Esophagus mucosa (tissue), 1 donor: ENCODE results near the gene SLC12A7. TPM values are rescaled to one million over a fixed set of nuclear protein-coding genes. Genes with fewer than 3 reads are reported as not detected.
A peak's percentile ranks its signal among the peaks of the same experiment; 100 is the strongest.
"Not testable (repeated sequence)": the region's sequence is repeated elsewhere in the genome, so short reads cannot be mapped to it uniquely, and the experiment has no call there.

Experiments
- ATAC-seq: fragments of 200-7000 bp; cut with Tn5 transposase; one replicate; pipeline ENCODE4 v1.9.1; 2020
- total RNA-seq: library from RNA; stranded (reverse); gene quantifications from one replicate; pipeline ENCODE4 v1.2.4, GENCODE V29; 2023
- donor health status: DM: yes; HTN: yes; CAD: no.

SLC12A7 gene
- total RNA-seq, 1 donor from 2014 or later = 3.0 TPM

DNA sequence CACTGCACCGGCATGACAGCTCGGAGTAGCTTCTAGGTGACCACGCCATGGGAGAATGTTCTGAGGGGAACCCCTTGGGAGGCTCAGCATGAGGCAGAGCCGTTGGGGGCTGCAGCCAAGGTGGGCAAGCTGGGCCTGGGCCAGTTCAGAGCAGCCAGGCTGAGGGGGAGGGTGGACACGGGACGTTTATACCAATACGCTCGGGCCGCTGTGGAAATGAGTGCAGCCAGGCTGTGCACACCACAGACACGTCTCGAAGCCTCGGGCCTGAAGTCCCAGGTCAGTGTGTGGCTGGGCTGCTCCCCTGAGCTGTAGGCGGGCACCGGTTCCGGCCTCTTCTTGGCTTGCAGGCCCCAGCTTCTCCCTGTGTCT is 28.9 kb upstream of the SLC12A7 start:
- ATAC-seq = no peak

DNA sequence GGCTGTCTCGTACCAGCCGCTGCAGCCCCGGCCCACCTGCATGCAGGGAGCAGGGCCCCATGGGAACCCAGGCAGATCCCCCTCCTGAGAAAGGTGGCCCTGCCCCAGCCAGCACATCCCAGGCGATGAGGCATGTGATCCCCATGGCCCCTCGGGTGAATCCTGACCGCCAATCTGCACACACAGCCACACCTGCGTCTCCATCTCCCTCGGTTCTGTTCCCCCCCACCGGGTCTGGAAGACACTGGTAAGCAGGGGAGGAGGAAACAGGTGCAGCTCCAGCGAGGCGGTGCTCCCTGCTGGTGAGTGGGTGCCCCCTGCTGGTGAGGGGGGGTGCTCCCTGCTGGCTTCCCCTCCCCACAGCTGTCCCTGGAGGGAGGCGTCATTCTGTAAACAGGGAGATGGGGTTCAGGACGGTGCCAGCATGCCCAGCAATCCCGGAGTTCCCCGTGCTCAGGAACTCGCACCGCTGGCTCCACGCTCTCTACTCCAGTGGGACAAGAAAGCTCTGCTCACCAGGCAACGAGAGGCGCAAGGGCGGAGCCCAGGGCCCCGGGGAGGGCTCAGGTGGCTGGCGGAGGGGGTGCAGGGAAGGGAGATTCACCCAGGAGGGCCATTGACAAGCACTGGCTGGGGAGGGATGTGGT is 28.4 kb upstream of the SLC12A7 start:
- peak; percentile 80 for ATAC-seq

DNA sequence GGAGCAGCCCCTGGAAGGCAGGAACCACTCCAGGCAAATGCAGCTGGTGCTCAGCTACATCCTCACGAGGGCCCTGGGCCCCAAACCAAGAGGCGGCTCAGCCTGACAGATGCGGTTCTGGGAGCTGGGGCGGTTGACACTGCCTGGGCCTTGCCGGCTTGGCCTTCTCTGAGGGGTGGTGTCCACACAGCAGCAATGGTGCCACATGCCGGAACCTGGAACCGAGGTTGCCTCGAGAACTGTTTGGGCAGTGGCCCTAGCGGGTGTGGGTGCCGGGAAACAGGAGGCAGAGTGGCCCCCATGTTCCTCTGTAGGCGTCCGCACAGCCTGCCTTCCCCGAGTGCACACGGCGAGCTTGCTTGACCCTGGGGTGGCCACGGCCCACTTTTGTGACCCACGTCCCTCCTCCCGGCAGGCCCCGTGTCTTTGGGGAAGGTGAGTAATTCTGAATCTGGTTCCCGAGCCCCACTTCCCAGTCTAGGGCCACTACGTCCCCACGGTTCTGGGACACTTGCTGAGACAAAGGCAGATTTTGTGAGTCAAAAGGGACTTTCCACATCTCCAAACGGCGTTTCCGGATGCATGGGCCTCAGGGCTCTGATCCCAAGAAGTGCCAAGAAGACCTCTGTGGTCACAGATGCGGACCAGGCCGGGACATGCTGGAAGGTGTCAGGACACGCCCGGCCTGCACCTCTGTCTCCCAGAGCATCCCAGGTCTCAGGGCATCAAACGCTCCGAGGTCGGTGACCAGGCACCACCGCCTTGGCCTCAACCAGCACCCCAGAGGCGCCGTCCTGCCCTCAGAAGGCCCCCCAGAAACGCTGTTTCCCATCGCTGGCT is 27.7 kb upstream of the SLC12A7 start:
- peak; percentile 45 for ATAC-seq

DNA sequence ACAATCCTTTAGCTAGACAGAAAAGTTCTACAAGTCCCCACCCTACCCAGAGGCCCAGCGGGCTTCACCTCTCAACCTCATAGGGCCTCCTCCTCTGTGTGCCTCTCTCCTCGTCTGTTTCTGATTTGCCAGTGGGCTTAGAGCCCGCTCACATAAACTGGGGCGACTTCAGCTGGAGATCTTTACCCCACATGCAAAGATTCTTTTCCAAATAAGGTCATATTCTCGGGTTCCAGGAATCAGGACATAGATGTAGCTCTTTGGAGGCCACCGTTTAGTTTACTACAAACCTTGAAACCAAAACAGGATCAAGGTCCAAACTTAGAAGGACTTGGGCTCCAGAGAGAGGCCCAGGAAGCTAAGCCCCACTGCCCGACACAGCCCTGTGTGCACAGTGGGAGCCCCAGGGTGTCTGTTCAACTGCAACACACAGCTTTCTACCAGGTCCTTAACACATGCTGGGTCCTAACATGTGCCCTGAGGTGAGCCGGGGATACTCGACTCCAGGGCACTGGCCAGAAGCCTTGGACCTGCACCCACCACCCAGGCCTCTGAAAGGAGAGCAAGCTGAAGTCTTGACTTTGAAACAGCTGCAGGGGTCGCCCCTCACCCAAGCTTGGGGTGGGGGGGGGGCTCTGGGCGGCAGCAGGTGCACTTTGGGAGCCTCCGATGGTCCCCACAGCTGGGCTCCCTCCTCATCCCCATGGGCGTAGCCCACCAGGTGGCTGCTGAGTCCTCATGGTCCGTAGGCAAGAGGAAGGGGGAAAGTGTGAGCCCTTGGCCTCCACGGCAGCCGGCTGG is 26.8 kb upstream of the SLC12A7 start:
- ATAC-seq = no peak

DNA sequence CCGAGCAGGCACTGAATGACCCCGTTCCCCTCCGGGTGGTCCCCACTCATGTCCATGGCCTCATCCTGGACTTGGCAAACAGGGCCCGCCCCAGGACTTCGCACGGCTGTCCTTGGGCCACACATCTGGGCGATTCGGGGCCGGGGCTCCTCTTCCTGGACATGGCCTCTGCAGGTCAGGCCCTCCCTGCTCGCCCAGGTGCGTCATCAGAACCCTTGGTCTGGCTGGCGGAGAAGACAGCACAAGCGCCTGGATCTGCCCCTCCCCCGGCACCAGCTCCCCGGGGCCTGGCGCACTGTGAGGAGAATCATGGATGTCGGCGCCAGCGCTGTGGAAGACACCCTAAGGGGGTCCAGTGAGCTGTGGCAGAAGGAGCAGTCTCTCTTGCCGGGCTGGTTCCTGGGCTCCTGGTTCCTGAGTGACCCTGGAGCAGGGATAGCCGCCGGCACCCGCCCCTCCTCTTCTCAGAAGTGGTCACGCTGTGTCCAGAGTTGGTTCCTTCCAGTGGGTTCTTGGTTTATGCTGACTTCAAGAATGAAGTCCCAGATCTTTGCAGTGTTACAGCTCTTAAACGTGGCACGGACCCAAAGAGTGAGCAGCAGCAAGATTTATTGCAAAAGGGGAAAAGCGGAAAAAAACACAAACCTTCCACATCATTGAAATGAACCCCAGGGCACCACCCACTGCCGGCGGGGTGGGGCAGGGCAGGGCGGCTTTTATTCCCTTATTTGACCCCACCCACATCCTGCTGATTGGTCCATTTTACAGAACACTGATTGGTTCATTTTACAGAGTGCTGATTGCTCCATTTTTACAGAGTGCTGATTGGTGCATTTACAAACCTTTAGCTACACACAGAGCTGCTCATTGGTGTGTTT is 25.9 kb upstream of the SLC12A7 start:
- ATAC-seq = no peak

DNA sequence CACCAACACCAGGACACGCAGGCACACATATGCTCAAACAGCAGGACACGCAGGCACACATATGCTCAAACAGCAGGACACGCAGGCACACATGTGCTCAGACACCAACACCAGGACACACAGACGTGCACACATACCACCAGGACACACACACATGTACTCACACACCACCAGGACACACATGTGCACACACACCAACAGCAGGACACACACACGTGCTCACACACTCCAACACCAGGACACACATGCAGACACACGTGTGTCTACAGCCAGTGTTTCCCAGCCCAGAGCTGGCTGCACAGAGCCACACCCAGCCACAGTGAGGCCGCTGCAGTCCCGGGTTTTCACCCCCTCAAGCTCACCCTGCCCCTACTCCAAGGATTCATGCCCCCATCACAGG is 25.0 kb upstream of the SLC12A7 start:
- ATAC-seq = no peak

DNA sequence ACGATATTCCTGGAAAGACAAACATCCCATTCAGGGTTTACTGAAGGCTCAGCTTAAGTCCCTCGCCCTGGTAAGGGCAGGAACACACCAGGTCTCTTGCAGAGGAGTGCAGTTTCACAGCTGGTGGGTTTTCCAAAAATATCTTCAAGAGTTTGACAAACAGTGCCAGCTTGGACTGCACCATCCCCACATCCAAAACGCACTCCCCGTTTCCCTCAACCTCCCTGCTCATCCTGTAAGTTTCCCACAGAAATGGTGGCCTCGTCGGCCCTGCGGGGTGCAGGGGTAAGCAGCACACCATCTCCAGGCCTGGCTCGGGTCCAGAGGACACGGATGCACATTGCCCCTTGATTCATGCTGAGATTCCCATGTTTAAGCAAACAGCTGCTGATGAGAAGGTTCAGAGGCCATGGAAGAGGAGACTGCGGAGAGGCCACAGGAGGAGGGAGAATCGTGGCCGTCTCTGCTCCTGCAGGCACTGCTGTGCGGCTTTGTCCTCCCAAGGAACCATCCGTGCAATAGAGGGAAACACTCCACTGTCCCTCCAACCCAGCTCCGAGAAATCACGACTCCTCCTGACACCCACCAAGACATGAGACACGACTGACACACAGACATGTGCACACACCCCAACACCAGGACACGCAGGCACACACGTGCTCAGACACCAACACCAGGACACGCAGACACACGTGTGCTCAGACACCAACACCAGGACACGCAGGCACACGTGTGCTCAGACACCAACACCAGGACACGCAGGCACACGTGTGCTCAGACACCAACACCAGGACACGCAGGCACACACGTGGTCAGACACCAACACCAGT is 24.0 kb upstream of the SLC12A7 start:
- ATAC-seq = no peak

DNA sequence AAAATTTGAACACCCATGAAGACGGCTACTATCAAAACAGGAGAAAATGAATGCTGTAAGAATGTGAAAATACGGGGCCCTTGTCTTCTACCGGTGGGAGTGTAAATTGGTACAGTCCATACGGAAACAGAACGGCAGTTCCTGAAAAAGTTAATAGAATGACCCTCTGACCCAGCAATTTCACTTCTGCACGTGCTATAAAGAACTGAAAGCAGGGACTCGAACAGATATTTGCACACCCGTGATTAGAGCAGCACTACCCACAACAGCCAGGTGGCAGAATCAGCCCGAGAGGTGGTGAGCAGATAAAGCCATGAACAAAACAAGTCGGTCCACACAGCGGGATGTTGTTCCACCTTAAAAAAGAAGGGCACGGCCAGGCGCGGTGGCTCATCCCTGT is 22.6 kb upstream of the SLC12A7 start:
- ATAC-seq = no peak

DNA sequence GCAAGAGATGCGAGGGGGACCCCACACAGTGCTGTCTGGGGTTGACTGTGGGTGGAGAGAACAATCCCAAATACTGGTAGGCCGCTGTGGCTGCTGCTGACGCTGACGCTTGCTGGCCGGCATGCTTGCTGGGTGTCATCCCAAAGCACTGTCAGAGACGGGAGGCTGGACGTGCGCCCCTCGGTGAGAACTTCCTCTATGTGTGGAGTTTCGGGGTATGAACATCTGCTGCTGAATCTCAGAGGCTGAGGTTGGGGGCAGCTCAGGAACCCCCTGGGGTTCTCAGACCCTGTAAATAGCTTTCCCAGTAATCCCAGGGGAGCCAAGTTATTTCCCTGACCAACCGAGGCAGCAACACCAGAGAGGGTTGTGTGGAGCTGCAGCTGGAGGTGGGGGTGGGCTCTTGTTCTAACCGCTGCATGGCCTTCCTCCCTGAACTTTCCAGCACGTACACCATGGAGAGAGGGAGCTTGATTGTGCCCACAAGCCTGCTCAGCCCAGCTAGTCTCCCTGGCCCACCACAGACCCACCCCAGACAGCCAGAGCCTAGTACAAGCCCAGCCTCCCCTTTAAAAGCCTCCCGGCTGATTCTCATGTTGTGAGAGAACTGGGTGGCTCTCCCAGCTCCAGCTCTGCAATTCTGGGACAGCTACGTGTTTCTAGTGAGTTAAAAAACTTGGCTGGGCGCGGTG is 21.8 kb upstream of the SLC12A7 start:
- no peak for ATAC-seq

DNA sequence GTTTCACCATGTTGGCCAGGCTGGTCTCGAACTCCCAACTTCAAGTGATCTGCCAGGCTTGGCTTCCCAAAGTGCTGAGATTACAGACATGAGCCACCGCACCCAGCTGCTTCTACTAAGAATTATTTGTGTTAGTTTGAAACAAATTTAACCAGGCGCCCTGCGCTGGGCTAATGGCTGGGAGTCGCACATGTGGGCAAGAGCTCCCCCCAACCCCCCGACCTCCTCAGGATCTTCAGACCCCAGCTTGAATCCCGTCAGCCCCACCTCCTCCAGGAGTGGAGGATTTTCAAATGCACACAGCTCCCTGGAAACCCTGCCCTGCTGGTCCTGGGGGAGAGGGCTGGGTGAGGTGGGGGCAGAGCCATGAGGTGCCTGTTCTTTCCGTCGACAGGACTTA is 21.2 kb upstream of the SLC12A7 start:
- no peak for ATAC-seq

DNA sequence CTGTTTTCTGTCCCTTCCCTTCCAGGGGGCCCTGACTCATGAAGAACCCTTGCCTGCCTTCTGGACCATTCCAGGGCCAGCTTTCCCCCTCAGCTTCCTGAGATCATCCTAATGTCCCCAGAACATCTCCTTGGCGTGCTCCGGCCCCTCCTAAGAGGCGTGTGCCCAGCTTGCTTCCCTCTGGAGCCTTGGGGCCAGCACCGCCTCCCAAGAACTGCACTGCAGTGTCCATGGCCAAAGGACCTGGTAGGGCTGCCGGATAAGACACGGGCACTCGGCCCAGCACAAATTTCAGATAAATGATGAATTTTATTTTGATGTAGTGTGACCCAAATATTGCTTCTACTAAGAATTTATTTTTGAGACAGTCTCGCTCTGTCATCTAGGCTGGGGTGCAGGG is 20.7 kb upstream of the SLC12A7 start:
- ATAC-seq = no peak

DNA sequence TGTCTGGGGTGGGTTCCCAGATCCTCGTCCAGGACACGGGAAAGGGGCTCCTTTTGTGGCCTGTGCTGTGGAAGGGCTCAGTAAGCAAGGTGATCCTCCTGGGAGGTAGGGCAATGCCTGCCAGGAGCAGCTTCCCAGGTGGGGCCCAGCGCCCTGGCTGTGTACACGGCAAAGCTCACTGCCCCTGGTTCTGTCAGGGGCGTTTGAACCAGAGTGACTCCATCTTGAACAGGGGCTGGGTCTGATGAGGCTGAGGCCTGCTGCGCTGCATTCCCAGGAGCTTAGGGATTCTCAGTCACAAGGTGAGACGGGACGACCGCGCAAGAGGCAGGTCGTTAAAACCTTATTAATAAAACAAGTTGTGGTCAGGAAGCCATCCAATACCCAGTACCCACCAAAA is 19.9 kb upstream of the SLC12A7 start:
- no peak for ATAC-seq

DNA sequence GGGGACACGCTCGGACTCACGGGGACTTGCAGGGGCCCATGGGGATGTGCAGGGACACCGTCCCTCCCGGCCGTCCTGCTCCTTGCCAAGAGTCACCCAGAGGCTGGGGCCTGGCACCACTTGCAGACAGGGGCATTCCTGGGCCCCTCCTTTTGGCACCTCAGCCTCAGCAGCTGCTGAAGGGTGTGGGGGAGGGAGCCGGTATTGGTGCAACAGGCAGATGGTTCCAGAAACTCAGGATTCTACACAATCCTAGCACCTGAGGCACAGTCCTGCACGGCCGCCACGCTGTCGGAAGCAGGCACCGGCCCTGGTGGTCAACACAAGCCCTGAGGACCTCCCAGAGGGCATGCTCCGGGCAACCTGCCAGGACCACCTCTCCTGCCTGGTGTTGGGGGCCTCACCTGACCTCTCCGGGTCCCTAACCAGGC is 19.3 kb upstream of the SLC12A7 start:
- no peak for ATAC-seq

DNA sequence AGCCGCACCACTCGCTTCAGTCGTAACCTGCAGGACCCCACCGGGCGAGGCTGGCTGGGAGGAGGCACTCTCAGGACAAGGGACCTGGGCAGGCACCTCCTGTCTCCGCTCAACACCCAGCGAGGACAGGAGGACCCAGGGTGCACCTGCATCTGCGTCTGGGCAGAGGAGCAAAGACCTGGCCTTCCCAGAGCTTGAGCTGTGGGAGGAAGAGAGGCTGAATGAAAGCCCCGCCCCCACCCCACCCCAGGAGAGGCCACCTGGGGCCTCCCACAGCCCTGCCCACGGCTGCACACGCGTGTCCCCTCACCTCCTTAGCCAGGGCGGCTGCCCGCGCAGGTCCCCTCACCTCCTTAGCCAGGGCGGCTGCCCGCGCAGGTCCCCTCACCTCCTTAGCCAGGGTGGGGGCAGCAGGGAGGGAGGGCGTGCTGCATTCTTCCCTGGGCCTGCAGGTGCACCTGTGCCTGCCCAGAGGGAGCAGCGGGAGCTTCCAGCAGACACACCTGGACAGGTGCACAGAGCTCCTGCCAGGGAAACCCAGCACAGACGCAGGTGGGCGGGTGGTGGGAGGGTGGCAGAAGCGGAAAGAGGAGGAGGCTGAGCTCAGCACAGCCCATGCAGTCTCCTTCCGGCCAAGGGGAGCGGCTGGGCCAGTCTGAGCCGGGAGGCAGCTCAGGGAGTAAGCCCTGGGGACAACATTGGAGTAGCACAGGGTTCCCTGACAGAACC is 18.5 kb upstream of the SLC12A7 start:
- ATAC-seq = peak; percentile 61

DNA sequence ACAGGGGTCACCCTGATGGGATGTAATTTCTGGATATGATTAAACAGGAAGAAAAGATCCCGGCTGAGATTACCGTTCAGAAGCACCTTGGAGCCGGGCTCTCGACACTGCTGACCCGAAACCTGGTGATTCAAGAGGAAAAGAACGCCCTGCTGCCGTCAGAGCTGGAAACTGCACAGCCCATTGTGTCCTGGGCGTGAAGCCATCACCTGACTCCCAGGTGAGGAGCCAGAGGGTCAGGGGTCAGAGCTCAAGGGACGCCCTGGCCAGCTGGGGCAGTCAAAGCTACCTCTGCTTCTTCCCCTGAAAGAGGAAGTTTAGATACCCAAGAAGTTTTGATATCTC is 17.8 kb upstream of the SLC12A7 start:
- ATAC-seq = peak; percentile 70

DNA sequence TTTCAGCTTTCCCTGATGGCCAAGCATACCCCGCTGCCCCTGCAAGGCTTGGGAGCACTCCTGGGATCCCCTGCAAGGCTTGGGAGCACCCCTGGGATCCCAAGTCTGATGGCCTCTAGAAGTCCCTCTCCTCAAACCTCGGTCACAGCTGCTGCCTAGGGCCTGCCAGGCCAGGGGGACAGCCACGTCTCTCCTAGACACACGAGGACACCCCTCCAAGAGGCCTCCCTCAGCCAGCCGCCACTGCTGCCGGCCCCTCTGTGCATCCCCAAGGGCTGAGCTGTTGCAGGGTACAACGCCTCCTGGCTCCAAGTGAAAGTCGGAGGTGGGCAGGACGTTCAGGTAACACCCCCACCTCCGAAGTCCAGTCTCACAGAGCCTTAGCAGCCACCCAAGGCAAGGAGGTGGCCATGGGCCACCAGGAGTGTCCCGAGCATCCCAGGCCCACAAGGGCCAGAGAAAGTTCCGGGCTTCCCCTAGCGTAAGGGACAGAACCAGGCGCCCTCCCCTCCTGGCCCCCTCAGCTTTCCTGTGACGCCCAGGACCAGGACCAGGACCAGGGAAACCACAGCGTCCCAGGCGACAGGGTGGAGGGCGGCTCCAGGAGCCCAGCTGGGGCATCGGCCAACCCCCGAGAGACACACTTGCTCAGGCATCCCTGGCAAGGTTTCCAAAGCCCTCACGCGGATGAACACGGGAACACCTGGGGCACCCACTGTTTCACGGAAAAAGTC is 17.3 kb upstream of the SLC12A7 start:
- no peak for ATAC-seq

DNA sequence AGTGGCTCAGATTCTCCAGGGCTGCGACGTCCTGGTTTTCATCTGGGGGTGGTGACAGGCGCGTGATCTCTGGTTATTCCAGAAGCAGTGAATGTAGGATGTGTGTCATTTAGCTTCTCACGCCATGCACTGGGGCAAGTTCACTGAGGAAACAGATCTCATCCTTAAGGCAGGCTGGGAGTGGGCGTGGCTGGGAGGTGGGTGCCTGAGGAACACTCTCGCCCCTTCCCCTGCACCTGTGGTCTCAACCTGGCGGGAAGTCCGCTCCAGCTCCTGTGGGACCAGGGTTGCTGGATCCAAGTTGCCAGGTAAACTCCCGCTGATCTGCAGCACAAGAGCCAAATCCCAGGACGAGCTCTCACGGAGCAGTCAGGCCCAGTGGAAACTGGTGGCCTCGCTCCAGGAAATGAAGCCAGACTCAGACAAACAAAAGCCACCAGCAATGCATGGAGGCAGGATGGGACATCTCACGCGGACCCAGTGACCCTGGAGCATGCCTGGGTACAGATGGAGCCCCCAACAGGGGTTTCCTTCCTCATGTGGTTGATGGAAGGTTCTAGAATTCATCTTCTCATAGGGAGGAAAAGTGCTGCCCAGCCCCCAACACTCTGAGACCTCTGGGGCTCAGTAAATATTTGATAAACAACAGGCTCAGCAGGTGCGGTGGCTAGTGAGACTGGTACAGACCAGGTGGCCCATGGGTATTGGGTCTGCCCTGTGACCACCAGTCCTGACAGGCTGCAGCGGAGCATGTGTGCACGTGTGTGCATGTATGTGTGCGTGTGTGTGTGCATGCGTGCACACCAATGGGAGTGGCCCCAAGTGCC is 16.3 kb upstream of the SLC12A7 start:
- no peak for ATAC-seq

DNA sequence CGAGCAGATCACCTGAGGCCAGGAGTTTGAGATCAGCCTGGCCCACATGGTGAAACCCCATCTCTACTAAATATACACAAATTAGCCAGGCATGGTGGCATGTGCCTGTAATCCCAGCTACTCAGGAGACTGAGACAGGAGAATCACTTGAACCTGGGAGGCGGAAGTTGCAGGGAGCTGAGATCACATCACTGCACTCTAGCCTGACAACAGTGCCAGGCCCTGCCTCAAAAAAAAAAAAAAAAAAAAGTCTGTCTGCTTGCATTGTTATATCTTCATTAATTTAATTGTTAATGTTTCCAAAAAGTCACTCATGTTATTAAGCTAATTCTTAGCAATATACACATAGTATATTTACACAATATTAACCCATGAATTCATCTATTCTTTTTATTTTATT is 13.8 kb upstream of the SLC12A7 start:
- ATAC-seq = not testable (repeated sequence)

DNA sequence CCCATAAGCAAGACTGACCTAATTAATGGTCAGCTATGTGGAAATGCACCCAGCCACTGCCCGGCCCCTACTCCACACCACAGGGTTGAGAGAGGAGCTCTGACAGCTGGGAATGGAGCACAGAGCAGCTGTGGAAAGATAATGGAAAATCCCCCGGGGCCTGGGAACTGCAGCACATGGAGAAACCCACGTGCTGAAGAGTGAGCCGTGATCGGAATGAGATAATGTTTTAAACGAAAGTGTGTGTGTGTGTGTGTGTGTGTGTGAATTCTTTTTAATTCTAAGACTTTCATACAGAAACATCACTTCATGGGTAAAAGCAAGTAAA is 13.1 kb upstream of the SLC12A7 start:
- no peak for ATAC-seq
